Peyer's patch (tissue), 4 donors: Measurements from ENCODE around the gene OR1F1.

ENCODE experiments used
- POLR2A ChIP-seq, 2 donors: fragments of 450-650 bp; IDR thresholded peaks; one replicate each; pipeline ENCODE4 v1.5.1; 2017; ENCODE audit warnings: antibody characterized with exemption in 2 of 2, mild to moderate bottlenecking in 2 of 2, moderate library complexity in 2 of 2
- TF ChIP-seq, protein P1 (sequence below), 6 experiments: fragments of 450-650 bp in 4 of 6; fragments of 200-600 bp in 2 of 6; sonication (generic) in 1 of 6; IDR thresholded peaks; one replicate each; pipeline ENCODE4 v1.5.1; 2017 to 2019; ENCODE audit warnings: antibody characterized with exemption in 6 of 6, mild to moderate bottlenecking in 3 of 6, moderate library complexity in 1 of 6

DNA sequence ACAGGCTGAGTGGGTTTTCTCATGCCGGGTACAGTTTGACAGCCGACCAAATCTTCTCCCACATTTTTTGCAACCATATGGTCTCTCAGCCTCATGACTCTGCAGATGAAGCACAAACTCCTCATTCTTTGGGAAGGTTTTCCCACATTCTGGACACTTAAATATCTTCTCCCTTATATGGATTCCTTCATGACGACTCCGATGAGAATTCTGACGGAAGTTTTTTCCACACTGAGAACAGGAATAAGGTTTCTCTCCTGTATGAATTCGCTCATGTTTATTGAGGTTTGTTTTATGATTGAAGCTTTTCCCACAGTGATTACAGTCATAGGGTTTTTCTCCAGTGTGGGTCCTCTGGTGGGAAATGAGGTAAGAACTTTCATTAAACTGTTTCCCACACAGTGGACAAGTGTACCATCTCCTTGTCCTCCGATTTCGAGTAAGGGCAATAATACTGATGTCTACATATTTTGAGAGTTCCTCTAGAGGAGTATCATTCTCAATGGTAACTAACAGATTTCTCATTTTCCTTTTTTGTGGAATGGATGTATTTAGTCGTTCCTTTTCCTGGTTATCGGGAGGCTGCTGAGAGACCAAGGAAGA, 36.0 kb downstream of the OR1F1 start:
- TF ChIP-seq, protein P1, sequence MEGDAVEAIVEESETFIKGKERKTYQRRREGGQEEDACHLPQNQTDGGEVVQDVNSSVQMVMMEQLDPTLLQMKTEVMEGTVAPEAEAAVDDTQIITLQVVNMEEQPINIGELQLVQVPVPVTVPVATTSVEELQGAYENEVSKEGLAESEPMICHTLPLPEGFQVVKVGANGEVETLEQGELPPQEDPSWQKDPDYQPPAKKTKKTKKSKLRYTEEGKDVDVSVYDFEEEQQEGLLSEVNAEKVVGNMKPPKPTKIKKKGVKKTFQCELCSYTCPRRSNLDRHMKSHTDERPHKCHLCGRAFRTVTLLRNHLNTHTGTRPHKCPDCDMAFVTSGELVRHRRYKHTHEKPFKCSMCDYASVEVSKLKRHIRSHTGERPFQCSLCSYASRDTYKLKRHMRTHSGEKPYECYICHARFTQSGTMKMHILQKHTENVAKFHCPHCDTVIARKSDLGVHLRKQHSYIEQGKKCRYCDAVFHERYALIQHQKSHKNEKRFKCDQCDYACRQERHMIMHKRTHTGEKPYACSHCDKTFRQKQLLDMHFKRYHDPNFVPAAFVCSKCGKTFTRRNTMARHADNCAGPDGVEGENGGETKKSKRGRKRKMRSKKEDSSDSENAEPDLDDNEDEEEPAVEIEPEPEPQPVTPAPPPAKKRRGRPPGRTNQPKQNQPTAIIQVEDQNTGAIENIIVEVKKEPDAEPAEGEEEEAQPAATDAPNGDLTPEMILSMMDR (IDR thresholded peaks at IDR 0.05), result no peak
- TF ChIP-seq POLR2A (IDR thresholded peaks at IDR 0.05), result no peak
